Retinal pigment epithelial cell (primary cell): ENCODE results near the gene PPRC1.

Experiments used
- DNase-seq: peaks from one replicate; pipeline ENCODE4 v3.0.0-alpha.2; 2010; ENCODE audit warnings: low read depth
- H3K4me3 ChIP-seq: 2 replicates; pipeline ENCODE4 v1.5.1; 2011; ENCODE audit warnings: mild to moderate bottlenecking, low read length, control low read depth, moderate library complexity
- CTCF ChIP-seq: conservative IDR thresholded peaks from 2 replicates; pipeline ENCODE4 v1.5.1; 2011; ENCODE audit warnings: low read depth, low read length, control low read depth, inconsistent platforms

PPRC1 gene

GRCh38 chr10:102113956-102114857 is 18.6 kb upstream of the PPRC1 start:
- peak overlapping the region; percentile 82 for H3K4me3 ChIP-seq
- TF ChIP-seq CTCF, result no peak
- DNase-seq, result no peak

- DNase-seq, result no peak
- peak overlapping the region; percentile 82 for H3K4me3 ChIP-seq
- no peak for TF ChIP-seq CTCF
Observed at GRCh38 chr10:102114861-102115618, 17.8 kb upstream of the PPRC1 start.

- no peak for DNase-seq
- no peak for TF ChIP-seq CTCF
- H3K4me3 ChIP-seq, result peak overlapping the region; percentile 13
Observed at GRCh38 chr10:102115775-102116174, 17.1 kb upstream of the PPRC1 start.

GRCh38 chr10:102116656-102117055 is 16.2 kb upstream of the PPRC1 start:
- DNase-seq, result no peak
- H3K4me3 ChIP-seq, result peak overlapping the region; percentile 84
- no peak for TF ChIP-seq CTCF

GRCh38 chr10:102117391-102118159 is 15.3 kb upstream of the PPRC1 start:
- peak overlapping the region; percentile 84 for H3K4me3 ChIP-seq
- DNase-seq, result no peak
- peak; percentile 17 for TF ChIP-seq CTCF

- no peak for TF ChIP-seq CTCF
- H3K4me3 ChIP-seq, result peak overlapping the region; percentile 84
- no peak for DNase-seq
Observed at GRCh38 chr10:102118867-102119266, 14.0 kb upstream of the PPRC1 start.
